ENCODE measurements around the gene MAGI2.
"Not testable (repeated sequence)": the region's sequence is repeated elsewhere in the genome, so short reads cannot be mapped to it uniquely, and the experiment has no call there.

MAGI2 gene

GRCh38 chr7:78018641-78019446 lies 1434.6 kb downstream of the MAGI2 start:
- Mint-ChIP-seq H3K4me3 (peak overlapping the region; percentile 89), H3K9me3 (no peaks in the 10 kb centered on the region), H3K27me3 (peaks cover 6 to 7% of the 10 kb centered on the region in 2 donors), H3K4me1 (peaks cover 8 to 15% of the 10 kb centered on the region in 2 donors), H3K36me3 (no peaks in the 10 kb centered on the region), H3K27ac (peak overlapping the region; percentile 95)
- DNase-seq (peak; percentile 19), ATAC-seq (replicated peaks) (peak; percentile 20 to 24)

- H3K9me3 Mint-ChIP-seq: no peaks in the 10 kb centered on the region
- peaks cover 8 to 15% of the 10 kb centered on the region in 2 donors for H3K27me3 Mint-ChIP-seq
- no peaks in the 10 kb centered on the region for H3K36me3 Mint-ChIP-seq
- H3K27ac Mint-ChIP-seq: no peak overlapping the region
- DNase-seq (no peak), ATAC-seq (replicated peaks) (no peak)
- H3K4me1 Mint-ChIP-seq: peaks cover 8 to 15% of the 10 kb centered on the region in 2 donors
- H3K4me3 Mint-ChIP-seq: peak overlapping the region in 1 of 2 donors; percentile 7
These were observed 1435.8 kb downstream of the MAGI2 start for GRCh38 chr7:78017591-78018100.

- H3K9me3 Mint-ChIP-seq: no peaks in the 10 kb centered on the region
- no peak overlapping the region for H3K27ac Mint-ChIP-seq
- H3K27me3 Mint-ChIP-seq: peaks cover 14 to 21% of the 10 kb centered on the region in 2 donors
- ATAC-seq (replicated peaks) (no peak), DNase-seq (no peak)
- H3K4me3 Mint-ChIP-seq: no peak overlapping the region
- H3K36me3 Mint-ChIP-seq: no peaks in the 10 kb centered on the region
- H3K4me1 Mint-ChIP-seq: peaks cover 8 to 15% of the 10 kb centered on the region in 2 donors
These were observed 1437.8 kb downstream of the MAGI2 start for GRCh38 chr7:78015574-78016260.

- no peaks in the 10 kb centered on the region for H3K9me3 Mint-ChIP-seq
- peaks cover 6 to 7% of the 10 kb centered on the region in 2 donors for H3K4me1 Mint-ChIP-seq
These were observed 1439.1 kb downstream of the MAGI2 start for GRCh38 chr7:78014401-78014800.

GRCh38 chr7:78013386-78013785 lies 1440.1 kb downstream of the MAGI2 start:
- Mint-ChIP-seq H3K4me1 (peaks cover 0 to 4% of the 10 kb centered on the region in 2 donors), H3K27me3 (peaks cover 14 to 21% of the 10 kb centered on the region in 2 donors), H3K36me3 (no peaks in the 10 kb centered on the region), H3K4me3 (no peak overlapping the region), H3K9me3 (no peaks in the 10 kb centered on the region), H3K27ac (no peak overlapping the region)
- no peak for DNase-seq
- ATAC-seq (replicated peaks): no peak

More at GRCh38 chr7:78014401-78014800, 1439.1 kb downstream of the MAGI2 start:
- no peak for ATAC-seq (replicated peaks)
- Mint-ChIP-seq H3K36me3 (no peaks in the 10 kb centered on the region), H3K4me3 (no peak overlapping the region), H3K27me3 (peaks cover 14 to 21% of the 10 kb centered on the region in 2 donors), H3K27ac (no peak overlapping the region)
- DNase-seq: no peak

- Mint-ChIP-seq H3K4me1 (no peaks in the 10 kb centered on the region), H3K27me3 (peaks cover 8 to 14% of the 10 kb centered on the region in 2 donors), H3K9me3 (no peaks in the 10 kb centered on the region), H3K27ac (no peak overlapping the region), H3K36me3 (no peaks in the 10 kb centered on the region), H3K4me3 (no peak overlapping the region)
- DNase-seq (no peak), ATAC-seq (replicated peaks) (no peak)
These were observed 1441.8 kb downstream of the MAGI2 start for GRCh38 chr7:78011642-78012041.

- no peaks in the 10 kb centered on the region for H3K36me3 Mint-ChIP-seq
- no peak for ATAC-seq (replicated peaks)
- H3K27ac Mint-ChIP-seq: no peak overlapping the region
- H3K4me3 Mint-ChIP-seq: no peak overlapping the region
- DNase-seq: no peak
- H3K4me1 Mint-ChIP-seq: no peaks in the 10 kb centered on the region
- peaks cover 1 to 2% of the 10 kb centered on the region in 2 donors for H3K27me3 Mint-ChIP-seq
- peaks cover 0 to 4% of the 10 kb centered on the region in 2 donors for H3K9me3 Mint-ChIP-seq
These were observed 1446.2 kb downstream of the MAGI2 start for GRCh38 chr7:78007231-78007630.

- no peak overlapping the region for H3K27ac Mint-ChIP-seq
- H3K9me3 Mint-ChIP-seq: peaks cover 0 to 4% of the 10 kb centered on the region in 2 donors
- H3K4me1 Mint-ChIP-seq: no peaks in the 10 kb centered on the region
- DNase-seq (no peak), ATAC-seq (replicated peaks) (no peak)
- no peaks in the 10 kb centered on the region for H3K36me3 Mint-ChIP-seq
- H3K4me3 Mint-ChIP-seq: no peak overlapping the region
- no peaks in the 10 kb centered on the region for H3K27me3 Mint-ChIP-seq
These were observed 1447.3 kb downstream of the MAGI2 start for GRCh38 chr7:78006063-78006755.

- Mint-ChIP-seq H3K9me3 (peaks cover 0 to 8% of the 10 kb centered on the region in 2 donors), H3K4me1 (no peaks in the 10 kb centered on the region), H3K4me3 (no peak overlapping the region), H3K27ac (no peak overlapping the region), H3K27me3 (no peaks in the 10 kb centered on the region), H3K36me3 (no peaks in the 10 kb centered on the region)
- ATAC-seq (replicated peaks) (no peak), DNase-seq (no peak)
These were observed 1450.8 kb downstream of the MAGI2 start for GRCh38 chr7:78002715-78003114.

- Mint-ChIP-seq H3K9me3 (peaks cover 0 to 8% of the 10 kb centered on the region in 2 donors), H3K27me3 (no peaks in the 10 kb centered on the region), H3K4me3 (no peak overlapping the region), H3K27ac (no peak overlapping the region), H3K36me3 (no peaks in the 10 kb centered on the region), H3K4me1 (no peaks in the 10 kb centered on the region)
- ATAC-seq (replicated peaks): no peak
- DNase-seq: no peak
These were observed 1451.4 kb downstream of the MAGI2 start for GRCh38 chr7:78002021-78002420.

- not testable (repeated sequence) for H3K4me3 Mint-ChIP-seq; H3K4me1 Mint-ChIP-seq; H3K27ac Mint-ChIP-seq; H3K27me3 Mint-ChIP-seq; H3K36me3 Mint-ChIP-seq; ATAC-seq (replicated peaks); DNase-seq; H3K9me3 Mint-ChIP-seq
These were observed 1454.3 kb downstream of the MAGI2 start for GRCh38 chr7:77999168-77999567.

- Mint-ChIP-seq H3K27ac (no peak overlapping the region), H3K4me3 (no peak overlapping the region), H3K36me3 (no peaks in the 10 kb centered on the region), H3K4me1 (no peaks in the 10 kb centered on the region), H3K9me3 (peaks cover 0 to 4% of the 10 kb centered on the region in 2 donors), H3K27me3 (peaks cover 0 to 6% of the 10 kb centered on the region in 2 donors)
- no peak for DNase-seq
- peak in 1 of 2 donors; percentile 29 for ATAC-seq (replicated peaks)
These were observed 1457.8 kb downstream of the MAGI2 start for GRCh38 chr7:77995717-77996116.

- no peak for DNase-seq
- Mint-ChIP-seq H3K27me3 (peaks cover 0 to 13% of the 10 kb centered on the region in 2 donors), H3K9me3 (peaks cover 0 to 2% of the 10 kb centered on the region in 2 donors), H3K4me3 (no peak overlapping the region), H3K36me3 (no peaks in the 10 kb centered on the region), H3K4me1 (peaks cover 2 to 5% of the 10 kb centered on the region in 2 donors), H3K27ac (no peak overlapping the region)
- no peak for ATAC-seq (replicated peaks)
These were observed 1459.6 kb downstream of the MAGI2 start for GRCh38 chr7:77993838-77994237.

- Mint-ChIP-seq H3K27ac (no peak overlapping the region), H3K4me1 (peaks cover 2 to 5% of the 10 kb centered on the region in 2 donors), H3K4me3 (no peak overlapping the region), H3K9me3 (peaks cover 0 to 2% of the 10 kb centered on the region in 2 donors), H3K27me3 (peaks cover 0 to 13% of the 10 kb centered on the region in 2 donors), H3K36me3 (no peaks in the 10 kb centered on the region)
- ATAC-seq (replicated peaks) (no peak), DNase-seq (no peak)
These were observed 1461.8 kb downstream of the MAGI2 start for GRCh38 chr7:77991656-77992055.
